IMR-90 (cell line): ENCODE measurements around the gene PTRHD1. TPM values are rescaled to one million over a fixed set of nuclear protein-coding genes. Genes with fewer than 3 reads are reported as not detected.

Experiments used
- ATAC-seq: fragments of 200-7000 bp; cut with Tn5 transposase; 2 replicates; pipeline ENCODE4 v1.9.1; 2020; ENCODE audit warnings: low read depth, mild to moderate bottlenecking, moderate library complexity
- BruUV-seq: library from RNA; stranded (reverse); fragments of 400-500 nt; replicated peaks from 2 replicates; lab custom pipeline; 2021; lab: Mats Ljungman, UMichigan
- CTCF ChIA-PET: fragments of 300-600 bp; formaldehyde crosslinking; extraction: SDS; loops from one replicate; lab custom pipeline; 2021; ENCODE audit warnings: antibody characterized with exemption; lab: Yijun Ruan, JAX
- POLR2A ChIA-PET: fragments of 300-600 bp; sonication (Branson Sonifier 250); formaldehyde crosslinking; loops from one replicate; lab custom pipeline; 2022; ENCODE audit warnings: antibody characterized with exemption; ENCODE audit not compliant: unreplicated experiment; lab: Charles Lee
- DNase-seq: peaks from one replicate; pipeline ENCODE4 v3.0.0; 2013
- H2AFZ ChIP-seq: replicated peaks from 2 replicates; pipeline ENCODE3; 2013; ENCODE audit warnings: low read length, mild to moderate bottlenecking; ENCODE audit not compliant: poor library complexity
- H2AK5ac ChIP-seq: 2 replicates; pipeline ENCODE4 v1.6.1; 2013; ENCODE audit warnings: low read depth, low read length, inconsistent platforms
- H2AK9ac ChIP-seq: replicated peaks from 2 replicates; pipeline ENCODE3; 2013; ENCODE audit warnings: mild to moderate bottlenecking, low read depth, low read length, moderate library complexity; ENCODE audit not compliant: poor library complexity
- H2BK120ac ChIP-seq: 2 replicates; pipeline ENCODE4 v1.6.1; 2013; ENCODE audit warnings: low read depth, low read length, inconsistent platforms
- H2BK15ac ChIP-seq: 3 replicates; pipeline ENCODE4 v1.6.1; 2013; ENCODE audit warnings: low read depth, low read length, inconsistent platforms
- H2BK20ac ChIP-seq: 2 replicates; pipeline ENCODE4 v1.6.1; 2013; ENCODE audit warnings: low read depth, mild to moderate bottlenecking, inconsistent platforms, low read length, moderate library complexity
- H2BK5ac ChIP-seq: 2 replicates; pipeline ENCODE4 v1.6.1; 2013; ENCODE audit warnings: mild to moderate bottlenecking, low read depth, low read length, inconsistent platforms; ENCODE audit not compliant: poor library complexity, severe bottlenecking
- H3K14ac ChIP-seq: replicated peaks from 2 replicates; pipeline ENCODE4 v1.6.1; 2013; ENCODE audit warnings: low read depth, low read length, inconsistent platforms
- H3K18ac ChIP-seq: 2 replicates; pipeline ENCODE4 v1.6.1; 2013; ENCODE audit warnings: low read depth, low read length, control low read depth
- H3K23ac ChIP-seq: 2 replicates; pipeline ENCODE4 v1.6.1; 2013; ENCODE audit warnings: low read depth, low read length, inconsistent platforms
- H3K27ac ChIP-seq: 2 replicates; pipeline ENCODE4 v1.5.1; 2013; ENCODE audit warnings: mild to moderate bottlenecking, control low read depth, low read length; ENCODE audit not compliant: insufficient read depth
- H3K27me3 ChIP-seq: 2 replicates; pipeline ENCODE4 v1.6.1; 2013; ENCODE audit warnings: low read length; ENCODE audit not compliant: control insufficient read depth, insufficient read depth
- H3K36me3 ChIP-seq: 2 replicates; pipeline ENCODE4 v1.6.1; 2013; ENCODE audit warnings: low read length, mixed read lengths; ENCODE audit not compliant: control insufficient read depth, insufficient read depth
- H3K4ac ChIP-seq: 2 replicates; pipeline ENCODE4 v1.6.1; 2013; ENCODE audit warnings: low read depth, low read length, inconsistent platforms
- H3K4me1 ChIP-seq: 2 replicates; pipeline ENCODE4 v1.6.1; 2013; ENCODE audit warnings: low read length, mixed read lengths; ENCODE audit not compliant: control insufficient read depth, insufficient read depth
- H3K4me2 ChIP-seq: 2 replicates; pipeline ENCODE4 v1.6.1; 2013; ENCODE audit warnings: low read depth, mild to moderate bottlenecking, control low read depth, low read length, moderate library complexity
- H3K4me3 ChIP-seq: 2 replicates; pipeline ENCODE4 v1.5.1; 2013; ENCODE audit warnings: low read depth, mild to moderate bottlenecking, control low read depth, low read length, moderate library complexity; ENCODE audit not compliant: insufficient read depth
- H3K56ac ChIP-seq: 2 replicates; pipeline ENCODE4 v1.6.1; 2013; ENCODE audit warnings: low read length, inconsistent platforms; ENCODE audit not compliant: insufficient read depth; ENCODE audit errors: extremely low read depth
- H3K79me1 ChIP-seq, 2 experiments: 2 replicates each; pipeline ENCODE4 v1.6.1; 2013; ENCODE audit warnings: low read length in 2 of 2, inconsistent platforms in 1 of 2, low read depth in 1 of 2
- H3K9ac ChIP-seq: 2 replicates; pipeline ENCODE4 v1.6.1; 2013; ENCODE audit warnings: low read depth, low read length, control low read depth
- H3K9me1 ChIP-seq: 2 replicates; pipeline ENCODE4 v1.6.1; 2013; ENCODE audit warnings: low read length, inconsistent platforms; ENCODE audit not compliant: insufficient read depth
- H3K9me3 ChIP-seq: 2 replicates; pipeline ENCODE4 v1.6.1; 2013; ENCODE audit warnings: low read length; ENCODE audit not compliant: control insufficient read depth, insufficient read depth
- H4K20me1 ChIP-seq: 2 replicates; pipeline ENCODE4 v1.6.1; 2013; ENCODE audit warnings: low read length, inconsistent platforms; ENCODE audit not compliant: insufficient read depth
- H4K5ac ChIP-seq: 2 replicates; pipeline ENCODE4 v1.6.1; 2013; ENCODE audit warnings: mild to moderate bottlenecking, low read depth, low read length, control low read depth
- H4K8ac ChIP-seq, 2 experiments: 2 replicates each; pipeline ENCODE4 v1.6.1; 2013; ENCODE audit warnings: low read depth in 2 of 2, low read length in 2 of 2, control low read depth in 1 of 2, inconsistent platforms in 1 of 2
- H4K91ac ChIP-seq: 2 replicates; pipeline ENCODE4 v1.6.1; 2013; ENCODE audit warnings: low read depth, low read length, inconsistent platforms; ENCODE audit not compliant: insufficient read depth
- CHD1 ChIP-seq: IDR thresholded peaks from 2 replicates; pipeline ENCODE4 v1.6.1; 2012; ENCODE audit warnings: low read depth, low read length, improper control_type of control experiment
- ELK1 ChIP-seq: fragments of 150-350 bp; IDR thresholded peaks from 2 replicates; pipeline ENCODE4 v1.6.1; 2016; ENCODE audit warnings: low read depth, mild to moderate bottlenecking, low read length, moderate library complexity, borderline replicate concordance
- RAD21 ChIP-seq: IDR thresholded peaks from 2 replicates; pipeline ENCODE4 v1.6.1; 2012; ENCODE audit warnings: low read length, improper control_type of control experiment
- RCOR1 ChIP-seq: IDR thresholded peaks from 2 replicates; pipeline ENCODE4 v1.6.1; 2012; ENCODE audit warnings: mild to moderate bottlenecking, low read length, improper control_type of control experiment; ENCODE audit not compliant: insufficient replicate concordance
- USF2 ChIP-seq: fragments of 150-350 bp; IDR thresholded peaks from 2 replicates; pipeline ENCODE4 v1.6.1; 2017; ENCODE audit warnings: mild to moderate bottlenecking, antibody characterized with exemption, low read length, low read depth
- WGBS, 2 experiments: methylation state at CpG; one replicate each; pipeline versions ENCODE4 v1.1.5 to v1.1.7; 2013; ENCODE audit warnings: missing lambda C conversion rate in 2 of 2; ENCODE audit not compliant: insufficient read length in 1 of 2; ENCODE audit errors: extremely low coverage in 2 of 2; 5-methylcytosine and 5-hydroxymethylcytosine counted together
- dilution Hi-C: fragments of 300-500 bp; cut with HindIII; formaldehyde crosslinking; loops from one replicate; pipeline ENCODE4 v1.14.3; 2018; ENCODE audit warnings: low sequenced_read_pairs; ENCODE audit not compliant: unreplicated experiment
- in situ Hi-C: fragments of 300-500 bp; cut with MboI; formaldehyde crosslinking; loops from 3 replicates; pipeline ENCODE4 v1.14.3; 2019; ENCODE audit warnings: low sequenced_read_pairs, inconsistent platforms, mixed read lengths
- intact Hi-C: fragments of 100-400 bp; cut with micrococcal nuclease; formaldehyde crosslinking; loops from 2 replicates; pipeline ENCODE4 v1.10.0; 2022
- polyA plus RNA-seq, 3 experiments: library from polyadenylated mRNA; depleted of rRNA; stranded (reverse); fragments of >200 nt; gene quantifications; 2 replicates each; pipeline ENCODE4 v1.2.3, GENCODE V29; 2012; ENCODE audit warnings: low replicate concordance in 1 of 3
- total RNA-seq: library from RNA; depleted of rRNA; stranded (reverse); fragments of >200 nt; gene quantifications from 2 replicates; pipeline ENCODE4 v1.2.3, GENCODE V29; 2012

The PTRHD1 gene
- total and polyA plus RNA-seq, 2 of the 4 experiments (the other 2 are of a cell fraction) = 11.7 to 30.9 TPM

GRCh38 chr2:24815171-24815570 is 22.0 kb upstream of the PTRHD1 start:
- Histone ChIP-seq H3K23ac (peak overlapping the region; percentile 31; the same call in 1 of the 2 replicates), H2BK20ac (0 out of 2 replicates have a peak overlapping the region, but pooled peaks have one; percentile 33), H3K36me3 (peaks cover 18% of the 10 kb centered on the region), H3K27me3 (no peaks in the 10 kb centered on the region), H3K9me1 (peaks cover 14% of the 10 kb centered on the region), H2BK5ac (peak overlapping the region; percentile 69), H4K20me1 (peaks cover 10% of the 10 kb centered on the region; the same call in 1 of the 2 replicates), H3K9ac (no peak overlapping the region), H3K4me3 (no peak overlapping the region), H3K56ac (no peak overlapping the region), H4K8ac (peak overlapping the region in 1 of 2 experiments; percentile 11; a peak in 1 of 4 replicates), H2BK15ac (peak overlapping the region; percentile 7; the same call in 1 of the 3 replicates), H3K4me2 (no peak overlapping the region), H2AK9ac (no peak overlapping the region), H2AK5ac (peak overlapping the region; percentile 13; the same call in 1 of the 2 replicates), H2BK120ac (peak overlapping the region; percentile 58; the same call in 1 of the 2 replicates), H2AFZ (no peak overlapping the region), H3K18ac (no peak overlapping the region), H3K27ac (peak overlapping the region; percentile 17; the same call in 1 of the 2 replicates), H4K91ac (no peak overlapping the region), H4K5ac (no peak overlapping the region), H3K14ac (no peak overlapping the region), H3K4ac (peak overlapping the region; percentile 15; the same call in 1 of the 2 replicates), H3K9me3 (no peaks in the 10 kb centered on the region), H3K4me1 (peaks cover 17% of the 10 kb centered on the region), H3K79me1 (peaks cover 40 to 54% of the 10 kb centered on the region in 2 experiments)
- in situ Hi-C loops (no loop called here), dilution Hi-C loops (no loop called here), intact Hi-C loops (no loop called here)
- no CpG with 5 or more reads among the region's 4 CpGs for WGBS, 2 experiments
- TF ChIP-seq ELK1 (no peak), RCOR1 (no peak), USF2 (no peak), CHD1 (no peak), RAD21 (no peak)
- ATAC-seq (no peak), DNase-seq (no peak)
- BruUV-seq = no TSS peak
- ChIA-PET CTCF (no interaction called here), POLR2A (no interaction called here)
